ENCODE results near the gene CARD16.

DNA sequence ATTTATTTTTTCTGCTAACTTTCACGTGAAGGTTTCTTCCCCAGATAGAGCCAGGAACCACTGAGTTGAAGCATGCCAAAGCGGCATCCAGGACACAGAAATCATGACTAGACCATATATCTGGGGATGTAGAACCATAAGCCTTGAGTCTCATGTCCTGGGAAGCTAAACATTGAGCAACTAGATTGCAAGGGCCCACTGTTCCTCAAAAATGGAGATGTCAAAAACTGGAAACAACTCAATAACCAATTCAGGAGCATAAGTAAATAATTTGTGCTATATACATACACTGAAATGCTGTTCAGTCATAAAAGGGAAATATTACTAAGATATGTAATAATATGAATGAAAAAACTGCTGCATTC is 29.0 kb upstream of the CARD16 start:
- TF ChIP-seq POLR2A (IDR thresholded peaks at IDR 0.05; ENCODE audit: low read length) (no peak), GATA1 (IDR thresholded peaks at IDR 0.05; ENCODE audit: low read depth, low read length) (no peak)

All from erythroblast (primary cell).